Peyer's patch (tissue), 4 donors: ENCODE measurements around the gene CLCN4. TPM values are rescaled to one million over a fixed set of nuclear protein-coding genes. Genes with fewer than 3 reads are reported as not detected.

Experiments
- total RNA-seq, 4 donors: library from RNA; depleted of rRNA; stranded (reverse); fragments of >200 nt; gene quantifications; one replicate each; pipeline ENCODE4 v1.1.0, GENCODE V29; 2016

Gene CLCN4
- total RNA-seq, 4 donors from 2014 or later: 0.35 to 4.3 (median 1.7) TPM; not detected in 1

Other genes with a start within 250 kb of the CLCN4 start
- gene CLDN34, start 189.6 kb upstream of the CLCN4 start, total RNA-seq: not detected